Stimulated activated naive CD8-positive, alpha-beta T cell treated with anti-CD3 and anti-CD28 coated beads, Interleukin-15, amount 100 ng/mL, for 72 hours (primary cell): ENCODE data around the gene LAMC2.
A peak's percentile ranks its signal among the peaks of the same experiment; 100 is the strongest.

ENCODE experiments used
- ATAC-seq: fragments of 150-1000 bp; cut with Tn5 transposase; 2 replicates; pipeline ENCODE4 v1.10.0; 2021; ENCODE audit warnings: mild to moderate bottlenecking, moderate library complexity
- DNase-seq, 2 donors: peaks; one replicate each; pipeline ENCODE4 v3.0.0; 2021 to 2022
- H3K27ac Mint-ChIP-seq, 2 donors: one replicate each; pipeline ENCODE4 v1.8.0; 2022; ENCODE audit warnings: mild to moderate bottlenecking in 2 of 2, mixed read lengths in 2 of 2, moderate library complexity in 2 of 2
- H3K27me3 Mint-ChIP-seq: one replicate; pipeline ENCODE4 v1.8.0; 2022; ENCODE audit warnings: mixed read lengths
- H3K4me1 Mint-ChIP-seq: one replicate; pipeline ENCODE4 v1.8.0; 2022; ENCODE audit warnings: mild to moderate bottlenecking, mixed read lengths
- H3K4me3 Mint-ChIP-seq, 2 donors: one replicate each; pipeline ENCODE4 v1.8.0; 2022; ENCODE audit warnings: mild to moderate bottlenecking in 2 of 2, mixed read lengths in 2 of 2, moderate library complexity in 1 of 2
- H3K9me3 Mint-ChIP-seq, 2 donors: one replicate each; pipeline ENCODE4 v1.8.0; 2022; ENCODE audit warnings: mixed read lengths in 2 of 2

LAMC2 gene

GRCh38 chr1:183193963-183194525 lies 8.0 kb downstream of the LAMC2 start:
- Mint-ChIP-seq H3K4me3 (no peak overlapping the region), H3K9me3 (no peaks in the 10 kb centered on the region), H3K27me3 (peaks cover 32% of the 10 kb centered on the region), H3K27ac (no peak overlapping the region), H3K4me1 (peaks cover 12% of the 10 kb centered on the region)
- DNase-seq (no peak), ATAC-seq (no peak)

GRCh38 chr1:183194527-183195141 lies 8.6 kb downstream of the LAMC2 start:
- Mint-ChIP-seq H3K27me3 (peaks cover 26% of the 10 kb centered on the region), H3K4me1 (peaks cover 12% of the 10 kb centered on the region), H3K27ac (peak overlapping the region in 1 of 2 donors; percentile 10), H3K4me3 (peak overlapping the region; percentile 1 to 39), H3K9me3 (no peaks in the 10 kb centered on the region)
- ATAC-seq (peak; percentile 96), DNase-seq (peak; percentile 15 to 28)

GRCh38 chr1:183195142-183195574 lies 9.1 kb downstream of the LAMC2 start:
- ATAC-seq (peak; percentile 60), DNase-seq (no peak)
- peaks cover 25% of the 10 kb centered on the region for H3K27me3 Mint-ChIP-seq
- peak overlapping the region; percentile 1 to 39 for H3K4me3 Mint-ChIP-seq
- peaks cover 12% of the 10 kb centered on the region for H3K4me1 Mint-ChIP-seq
- H3K9me3 Mint-ChIP-seq: no peaks in the 10 kb centered on the region
- peak overlapping the region in 1 of 2 donors; percentile 10 for H3K27ac Mint-ChIP-seq

- peaks cover 12% of the 10 kb centered on the region for H3K4me1 Mint-ChIP-seq
- H3K27ac Mint-ChIP-seq: no peak overlapping the region
- ATAC-seq (no peak), DNase-seq (no peak)
- H3K27me3 Mint-ChIP-seq: peaks cover 32% of the 10 kb centered on the region
- no peaks in the 10 kb centered on the region for H3K9me3 Mint-ChIP-seq
- no peak overlapping the region for H3K4me3 Mint-ChIP-seq
Measured at GRCh38 chr1:183197762-183198161, 11.7 kb downstream of the LAMC2 start.

- Mint-ChIP-seq H3K9me3 (no peaks in the 10 kb centered on the region), H3K27me3 (peaks cover 32% of the 10 kb centered on the region), H3K4me1 (peaks cover 12% of the 10 kb centered on the region), H3K4me3 (no peak overlapping the region), H3K27ac (no peak overlapping the region)
- DNase-seq (no peak), ATAC-seq (no peak)
Measured at GRCh38 chr1:183198463-183198862, 12.4 kb downstream of the LAMC2 start.

- DNase-seq (no peak), ATAC-seq (no peak)
- Mint-ChIP-seq H3K27me3 (peaks cover 32% of the 10 kb centered on the region), H3K4me3 (no peak overlapping the region), H3K27ac (no peak overlapping the region), H3K4me1 (peaks cover 12% of the 10 kb centered on the region), H3K9me3 (no peaks in the 10 kb centered on the region)
Measured at GRCh38 chr1:183199304-183199703, 13.2 kb downstream of the LAMC2 start.

- H3K4me1 Mint-ChIP-seq: peaks cover 2% of the 10 kb centered on the region
- no peak overlapping the region for H3K4me3 Mint-ChIP-seq
- H3K9me3 Mint-ChIP-seq: no peaks in the 10 kb centered on the region
- ATAC-seq: no peak
- peaks cover 32% of the 10 kb centered on the region for H3K27me3 Mint-ChIP-seq
- no peak for DNase-seq
- H3K27ac Mint-ChIP-seq: no peak overlapping the region
Measured at GRCh38 chr1:183200451-183200850, 14.4 kb downstream of the LAMC2 start.

- no peak overlapping the region for H3K27ac Mint-ChIP-seq
- DNase-seq: no peak
- H3K4me3 Mint-ChIP-seq: no peak overlapping the region
- H3K9me3 Mint-ChIP-seq: no peaks in the 10 kb centered on the region
- H3K27me3 Mint-ChIP-seq: peaks cover 14% of the 10 kb centered on the region
- ATAC-seq: peak; percentile 52
- no peaks in the 10 kb centered on the region for H3K4me1 Mint-ChIP-seq
Measured at GRCh38 chr1:183203094-183203493, 17.0 kb downstream of the LAMC2 start.

- peaks cover 12% of the 10 kb centered on the region for H3K27me3 Mint-ChIP-seq
- no peak for ATAC-seq
- DNase-seq: no peak
- H3K4me3 Mint-ChIP-seq: no peak overlapping the region
- H3K27ac Mint-ChIP-seq: no peak overlapping the region
- H3K4me1 Mint-ChIP-seq: peaks cover 6% of the 10 kb centered on the region
- H3K9me3 Mint-ChIP-seq: no peaks in the 10 kb centered on the region
Measured at GRCh38 chr1:183205196-183205781, 19.2 kb downstream of the LAMC2 start.

- ATAC-seq (no peak), DNase-seq (no peak)
- H3K27ac Mint-ChIP-seq: no peak overlapping the region
- peaks cover 6% of the 10 kb centered on the region for H3K4me1 Mint-ChIP-seq
- no peaks in the 10 kb centered on the region for H3K9me3 Mint-ChIP-seq
- H3K27me3 Mint-ChIP-seq: no peaks in the 10 kb centered on the region
- H3K4me3 Mint-ChIP-seq: no peak overlapping the region
Measured at GRCh38 chr1:183206538-183207122, 20.6 kb downstream of the LAMC2 start.

- no peaks in the 10 kb centered on the region for H3K9me3 Mint-ChIP-seq
- peaks cover 12% of the 10 kb centered on the region for H3K27me3 Mint-ChIP-seq
- DNase-seq (peak; percentile 14 to 20), ATAC-seq (peak; percentile 97)
- H3K27ac Mint-ChIP-seq: peak overlapping the region; percentile 9 to 47
- no peak overlapping the region for H3K4me3 Mint-ChIP-seq
- peaks cover 6% of the 10 kb centered on the region for H3K4me1 Mint-ChIP-seq
Measured at GRCh38 chr1:183209533-183210158, 23.6 kb downstream of the LAMC2 start.

GRCh38 chr1:183210681-183211080 lies 24.6 kb downstream of the LAMC2 start:
- H3K27me3 Mint-ChIP-seq: peaks cover 12% of the 10 kb centered on the region
- no peak for ATAC-seq
- no peak for DNase-seq
- no peak overlapping the region for H3K27ac Mint-ChIP-seq
- no peaks in the 10 kb centered on the region for H3K9me3 Mint-ChIP-seq
- H3K4me3 Mint-ChIP-seq: no peak overlapping the region
- H3K4me1 Mint-ChIP-seq: peaks cover 6% of the 10 kb centered on the region

GRCh38 chr1:183212870-183213269 lies 26.8 kb downstream of the LAMC2 start:
- H3K4me1 Mint-ChIP-seq: peaks cover 6% of the 10 kb centered on the region

GRCh38 chr1:183214021-183214970 lies 28.2 kb downstream of the LAMC2 start:
- Mint-ChIP-seq H3K4me3 (no peak overlapping the region), H3K27me3 (peaks cover 12% of the 10 kb centered on the region), H3K27ac (no peak overlapping the region), H3K4me1 (peaks cover 18% of the 10 kb centered on the region), H3K9me3 (no peaks in the 10 kb centered on the region)
- no peak for DNase-seq
- no peak for ATAC-seq

More at GRCh38 chr1:183212870-183213269, 26.8 kb downstream of the LAMC2 start:
- Mint-ChIP-seq H3K4me3 (no peak overlapping the region), H3K27ac (no peak overlapping the region), H3K27me3 (peaks cover 12% of the 10 kb centered on the region), H3K9me3 (no peaks in the 10 kb centered on the region)
- ATAC-seq: no peak
- DNase-seq: no peak
